ENCODE data around the gene TAC1.

The TAC1 gene

GRCh38 chr7:97731736-97732564 is at the start of gene TAC1:
Gene TAC1, plus strand, starts transcription at chr7:97732086. Its CDS starts 527 bp downstream, at chr7:97732613.
- Histone ChIP-seq H3K27me3 (ENCODE audit: control insufficient read depth in 1 of 2, insufficient read depth in 2 of 2, low read length in 2 of 2) (peaks cover 15 to 37% of the 10 kb centered on the region in 2 donors), H3K27ac (ENCODE audit: low read depth, low read length) (no peak within 1 kb of the TSS), H3K4me1 (ENCODE audit: insufficient read depth, low read length) (no peaks in the 10 kb centered on the region), H3K9me3 (ENCODE audit: low read length) (no peaks in the 10 kb centered on the region), H3K36me3 (ENCODE audit: insufficient read depth, low read length) (no peaks in the 10 kb centered on the region), H3K4me3 (ENCODE audit: low read depth in 1 of 2, low read length in 2 of 2) (peak within 1 kb of the TSS; percentile 23 to 27), H3K9ac (ENCODE audit: low read length) (no peak within 1 kb of the TSS)

GRCh38 chr7:97685952-97686351 is 45.9 kb upstream of the TAC1 start:
- no peak overlapping the region for H3K9ac ChIP-seq (ENCODE audit: low read length)
- no peak overlapping the region for H3K27ac ChIP-seq (ENCODE audit: low read depth, low read length)
- H3K36me3 ChIP-seq (ENCODE audit: insufficient read depth, low read length) = no peaks in the 10 kb centered on the region
- H3K4me1 ChIP-seq (ENCODE audit: insufficient read depth, low read length) = no peaks in the 10 kb centered on the region
- H3K4me3 ChIP-seq (ENCODE audit: low read depth in 1 of 2, low read length in 2 of 2) = no peak overlapping the region
- H3K27me3 ChIP-seq (ENCODE audit: control insufficient read depth in 1 of 2, insufficient read depth in 2 of 2, low read length in 2 of 2) = no peaks in the 10 kb centered on the region
- no peaks in the 10 kb centered on the region for H3K9me3 ChIP-seq (ENCODE audit: low read length)

- Histone ChIP-seq H3K4me1 (ENCODE audit: insufficient read depth, low read length) (no peaks in the 10 kb centered on the region), H3K4me3 (ENCODE audit: low read depth in 1 of 2, low read length in 2 of 2) (no peak overlapping the region), H3K36me3 (ENCODE audit: insufficient read depth, low read length) (no peaks in the 10 kb centered on the region), H3K9ac (ENCODE audit: low read length) (no peak overlapping the region), H3K27ac (ENCODE audit: low read depth, low read length) (no peak overlapping the region), H3K27me3 (ENCODE audit: control insufficient read depth in 1 of 2, insufficient read depth in 2 of 2, low read length in 2 of 2) (no peaks in the 10 kb centered on the region), H3K9me3 (ENCODE audit: low read length) (no peaks in the 10 kb centered on the region)
Observed at GRCh38 chr7:97693586-97693985, 38.3 kb upstream of the TAC1 start.

- no peaks in the 10 kb centered on the region for H3K27me3 ChIP-seq (ENCODE audit: control insufficient read depth in 1 of 2, insufficient read depth in 2 of 2, low read length in 2 of 2)
- no peaks in the 10 kb centered on the region for H3K4me1 ChIP-seq (ENCODE audit: insufficient read depth, low read length)
- H3K27ac ChIP-seq (ENCODE audit: low read depth, low read length) = no peak overlapping the region
- H3K9ac ChIP-seq (ENCODE audit: low read length) = no peak overlapping the region
- H3K36me3 ChIP-seq (ENCODE audit: insufficient read depth, low read length) = no peaks in the 10 kb centered on the region
- no peak overlapping the region for H3K4me3 ChIP-seq (ENCODE audit: low read depth in 1 of 2, low read length in 2 of 2)
- no peaks in the 10 kb centered on the region for H3K9me3 ChIP-seq (ENCODE audit: low read length)
Observed at GRCh38 chr7:97694355-97694754, 37.5 kb upstream of the TAC1 start.

- Histone ChIP-seq H3K9me3 (ENCODE audit: low read length) (no peaks in the 10 kb centered on the region), H3K27ac (ENCODE audit: low read depth, low read length) (no peak overlapping the region), H3K27me3 (ENCODE audit: control insufficient read depth in 1 of 2, insufficient read depth in 2 of 2, low read length in 2 of 2) (no peaks in the 10 kb centered on the region)
Observed at GRCh38 chr7:97697396-97697795, 34.5 kb upstream of the TAC1 start.

GRCh38 chr7:97722386-97722785 is 9.5 kb upstream of the TAC1 start:
- H3K36me3 ChIP-seq (ENCODE audit: insufficient read depth, low read length) = no peaks in the 10 kb centered on the region
- no peak overlapping the region for H3K9ac ChIP-seq (ENCODE audit: low read length)
- no peak overlapping the region for H3K4me3 ChIP-seq (ENCODE audit: low read depth in 1 of 2, low read length in 2 of 2)
- no peak overlapping the region for H3K27ac ChIP-seq (ENCODE audit: low read depth, low read length)
- H3K4me1 ChIP-seq (ENCODE audit: insufficient read depth, low read length) = no peaks in the 10 kb centered on the region
- no peaks in the 10 kb centered on the region for H3K9me3 ChIP-seq (ENCODE audit: low read length)
- no peaks in the 10 kb centered on the region for H3K27me3 ChIP-seq (ENCODE audit: control insufficient read depth in 1 of 2, insufficient read depth in 2 of 2, low read length in 2 of 2)

More at GRCh38 chr7:97697396-97697795, 34.5 kb upstream of the TAC1 start:
- H3K4me3 ChIP-seq (ENCODE audit: low read depth in 1 of 2, low read length in 2 of 2) = no peak overlapping the region
- H3K4me1 ChIP-seq (ENCODE audit: insufficient read depth, low read length) = no peaks in the 10 kb centered on the region
- no peak overlapping the region for H3K9ac ChIP-seq (ENCODE audit: low read length)
- H3K36me3 ChIP-seq (ENCODE audit: insufficient read depth, low read length) = no peaks in the 10 kb centered on the region

GRCh38 chr7:97732565-97733275 is 834 bp downstream of the TAC1 start:
- Histone ChIP-seq H3K27me3 (ENCODE audit: control insufficient read depth in 1 of 2, insufficient read depth in 2 of 2, low read length in 2 of 2) (peaks cover 15 to 37% of the 10 kb centered on the region in 2 donors), H3K9ac (ENCODE audit: low read length) (no peak overlapping the region), H3K4me3 (ENCODE audit: low read depth in 1 of 2, low read length in 2 of 2) (peak overlapping the region; percentile 14 to 23), H3K36me3 (ENCODE audit: insufficient read depth, low read length) (no peaks in the 10 kb centered on the region), H3K27ac (ENCODE audit: low read depth, low read length) (no peak overlapping the region), H3K9me3 (ENCODE audit: low read length) (no peaks in the 10 kb centered on the region), H3K4me1 (ENCODE audit: insufficient read depth, low read length) (no peaks in the 10 kb centered on the region)

- Histone ChIP-seq H3K4me1 (ENCODE audit: insufficient read depth, low read length) (no peaks in the 10 kb centered on the region), H3K9me3 (ENCODE audit: low read length) (no peaks in the 10 kb centered on the region), H3K9ac (ENCODE audit: low read length) (no peak overlapping the region), H3K27me3 (ENCODE audit: control insufficient read depth in 1 of 2, insufficient read depth in 2 of 2, low read length in 2 of 2) (peaks cover 15 to 37% of the 10 kb centered on the region in 2 donors), H3K27ac (ENCODE audit: low read depth, low read length) (no peak overlapping the region), H3K4me3 (ENCODE audit: low read depth in 1 of 2, low read length in 2 of 2) (peak overlapping the region; percentile 10 to 14), H3K36me3 (ENCODE audit: insufficient read depth, low read length) (no peaks in the 10 kb centered on the region)
Observed at GRCh38 chr7:97733276-97734161, 1.6 kb downstream of the TAC1 start.

- no peaks in the 10 kb centered on the region for H3K36me3 ChIP-seq (ENCODE audit: insufficient read depth, low read length)
- H3K9me3 ChIP-seq (ENCODE audit: low read length) = no peaks in the 10 kb centered on the region
- no peak overlapping the region for H3K9ac ChIP-seq (ENCODE audit: low read length)
- H3K27ac ChIP-seq (ENCODE audit: low read depth, low read length) = no peak overlapping the region
- peaks cover 15 to 37% of the 10 kb centered on the region in 2 donors for H3K27me3 ChIP-seq (ENCODE audit: control insufficient read depth in 1 of 2, insufficient read depth in 2 of 2, low read length in 2 of 2)
- H3K4me3 ChIP-seq (ENCODE audit: low read depth in 1 of 2, low read length in 2 of 2) = no peak overlapping the region
- H3K4me1 ChIP-seq (ENCODE audit: insufficient read depth, low read length) = no peaks in the 10 kb centered on the region
Observed at GRCh38 chr7:97734255-97734654, 2.4 kb downstream of the TAC1 start.

GRCh38 chr7:97735075-97735474 is 3.2 kb downstream of the TAC1 start:
- no peak overlapping the region for H3K4me3 ChIP-seq (ENCODE audit: low read depth in 1 of 2, low read length in 2 of 2)
- peaks cover 15 to 37% of the 10 kb centered on the region in 2 donors for H3K27me3 ChIP-seq (ENCODE audit: control insufficient read depth in 1 of 2, insufficient read depth in 2 of 2, low read length in 2 of 2)
- H3K27ac ChIP-seq (ENCODE audit: low read depth, low read length) = no peak overlapping the region
- H3K9me3 ChIP-seq (ENCODE audit: low read length) = no peaks in the 10 kb centered on the region
- no peaks in the 10 kb centered on the region for H3K4me1 ChIP-seq (ENCODE audit: insufficient read depth, low read length)
- no peaks in the 10 kb centered on the region for H3K36me3 ChIP-seq (ENCODE audit: insufficient read depth, low read length)
- H3K9ac ChIP-seq (ENCODE audit: low read length) = no peak overlapping the region

GRCh38 chr7:97748482-97748881 is 16.6 kb downstream of the TAC1 start:
- no peak overlapping the region for H3K4me3 ChIP-seq (ENCODE audit: low read depth in 1 of 2, low read length in 2 of 2)
- H3K9ac ChIP-seq (ENCODE audit: low read length) = no peak overlapping the region
- no peak overlapping the region for H3K27ac ChIP-seq (ENCODE audit: low read depth, low read length)
- H3K27me3 ChIP-seq (ENCODE audit: control insufficient read depth in 1 of 2, insufficient read depth in 2 of 2, low read length in 2 of 2) = no peaks in the 10 kb centered on the region
- no peaks in the 10 kb centered on the region for H3K4me1 ChIP-seq (ENCODE audit: insufficient read depth, low read length)
- no peaks in the 10 kb centered on the region for H3K9me3 ChIP-seq (ENCODE audit: low read length)
- no peaks in the 10 kb centered on the region for H3K36me3 ChIP-seq (ENCODE audit: insufficient read depth, low read length)

Measured in muscle layer of colon (tissue), 2 donors.